Stimulated activated CD8-positive, alpha-beta memory T cell treated with anti-CD3 and anti-CD28 coated beads, Interleukin-2, amount 100 ng/mL, for 48 hours (primary cell): ENCODE measurements around the gene ENKD1.
"Not testable (repeated sequence)": the region's sequence is repeated elsewhere in the genome, so short reads cannot be mapped to it uniquely, and the experiment has no call there.

ENCODE experiments used
- DNase-seq, 2 donors: peaks; one replicate each; pipeline ENCODE4 v3.0.0-alpha.2; 2020; ENCODE audit warnings: low read depth in 2 of 2

Gene ENKD1

GRCh38 chr16:67666559-67667452 is at the start of gene ENKD1, which contains the start of gene C16orf86:
TSS of gene ENKD1 (minus strand) at chr16:67666750. CDS start at chr16:67666442, 308 bp downstream.
TSS of gene C16orf86 (plus strand) at chr16:67666814. CDS start at chr16:67666971, 157 bp downstream.
- peak; percentile 71 to 77 for DNase-seq

- DNase-seq: no peak
Observed at GRCh38 chr16:67716097-67716496, 49.5 kb upstream of the ENKD1 start.

- DNase-seq: no peak
Observed at GRCh38 chr16:67714522-67714921, 48.0 kb upstream of the ENKD1 start.

GRCh38 chr16:67713647-67714273 is 47.2 kb upstream of the ENKD1 start:
- DNase-seq: no peak

GRCh38 chr16:67710607-67711006 is 44.1 kb upstream of the ENKD1 start:
- DNase-seq: no peak

- no peak for DNase-seq
Observed at GRCh38 chr16:67709050-67709449, 42.5 kb upstream of the ENKD1 start.

- DNase-seq: no peak
Observed at GRCh38 chr16:67708368-67708771, 41.8 kb upstream of the ENKD1 start.

GRCh38 chr16:67707790-67708189 is 41.2 kb upstream of the ENKD1 start:
- DNase-seq: no peak

GRCh38 chr16:67707210-67707609 is 40.7 kb upstream of the ENKD1 start:
- DNase-seq: no peak

- no peak for DNase-seq
Observed at GRCh38 chr16:67704110-67704509, 37.6 kb upstream of the ENKD1 start.

- no peak for DNase-seq
Observed at GRCh38 chr16:67703626-67704025, 37.1 kb upstream of the ENKD1 start.

GRCh38 chr16:67702130-67702529 is 35.6 kb upstream of the ENKD1 start:
- no peak for DNase-seq

GRCh38 chr16:67701420-67701819 is 34.9 kb upstream of the ENKD1 start:
- DNase-seq: no peak

GRCh38 chr16:67699265-67699664 is 32.7 kb upstream of the ENKD1 start:
- no peak for DNase-seq

GRCh38 chr16:67697422-67698185 is 31.1 kb upstream of the ENKD1 start:
- no peak for DNase-seq

- DNase-seq: no peak
Observed at GRCh38 chr16:67694611-67695010, 28.1 kb upstream of the ENKD1 start.

- not testable (repeated sequence) for DNase-seq
Observed at GRCh38 chr16:67693517-67694285, 27.2 kb upstream of the ENKD1 start.

GRCh38 chr16:67685388-67686112 is 19.0 kb upstream of the ENKD1 start:
- DNase-seq: no peak

GRCh38 chr16:67683767-67684166 is 17.2 kb upstream of the ENKD1 start:
- no peak for DNase-seq

- no peak for DNase-seq
Observed at GRCh38 chr16:67679935-67680897, 13.7 kb upstream of the ENKD1 start.
